ENCODE measurements around the gene PATJ. TPM values are rescaled to one million over a fixed set of nuclear protein-coding genes. Genes with fewer than 3 reads are reported as not detected.
"Not testable (repeated sequence)": the region's sequence is repeated elsewhere in the genome, so short reads cannot be mapped to it uniquely, and the experiment has no call there.

PATJ gene
- total RNA-seq, 2 donors from 2014 or later, result 37.9 to 72.1 TPM

DNA sequence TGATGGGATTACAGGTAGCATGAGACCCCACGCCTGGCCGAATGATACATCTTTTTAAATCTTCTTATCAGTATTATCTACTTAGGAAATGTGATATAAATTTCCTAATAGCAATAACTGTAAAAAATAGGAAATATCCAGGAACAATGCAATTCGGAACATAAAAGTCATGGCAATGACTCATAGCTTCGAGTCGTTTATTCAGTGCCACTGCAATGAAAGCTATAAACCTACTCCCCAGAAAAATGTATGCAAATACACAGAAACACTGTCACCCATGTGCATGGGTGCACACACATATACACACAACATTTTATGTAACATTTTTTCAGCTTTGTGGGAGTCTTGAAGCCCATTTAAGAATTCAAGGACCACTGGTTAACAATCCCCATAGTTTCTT, 194.6 kb downstream of the PATJ start:
- Histone ChIP-seq H3K9me3 (no peaks in the 10 kb centered on the region), H3K27ac (no peak overlapping the region), H3K27me3 (no peaks in the 10 kb centered on the region), H3K36me3 (no peaks in the 10 kb centered on the region), H3K4me1 (no peaks in the 10 kb centered on the region), H3K4me3 (no peak overlapping the region)
- DNase-seq (ENCODE audit: low spot score), result no peak
- TF ChIP-seq, protein P1, sequence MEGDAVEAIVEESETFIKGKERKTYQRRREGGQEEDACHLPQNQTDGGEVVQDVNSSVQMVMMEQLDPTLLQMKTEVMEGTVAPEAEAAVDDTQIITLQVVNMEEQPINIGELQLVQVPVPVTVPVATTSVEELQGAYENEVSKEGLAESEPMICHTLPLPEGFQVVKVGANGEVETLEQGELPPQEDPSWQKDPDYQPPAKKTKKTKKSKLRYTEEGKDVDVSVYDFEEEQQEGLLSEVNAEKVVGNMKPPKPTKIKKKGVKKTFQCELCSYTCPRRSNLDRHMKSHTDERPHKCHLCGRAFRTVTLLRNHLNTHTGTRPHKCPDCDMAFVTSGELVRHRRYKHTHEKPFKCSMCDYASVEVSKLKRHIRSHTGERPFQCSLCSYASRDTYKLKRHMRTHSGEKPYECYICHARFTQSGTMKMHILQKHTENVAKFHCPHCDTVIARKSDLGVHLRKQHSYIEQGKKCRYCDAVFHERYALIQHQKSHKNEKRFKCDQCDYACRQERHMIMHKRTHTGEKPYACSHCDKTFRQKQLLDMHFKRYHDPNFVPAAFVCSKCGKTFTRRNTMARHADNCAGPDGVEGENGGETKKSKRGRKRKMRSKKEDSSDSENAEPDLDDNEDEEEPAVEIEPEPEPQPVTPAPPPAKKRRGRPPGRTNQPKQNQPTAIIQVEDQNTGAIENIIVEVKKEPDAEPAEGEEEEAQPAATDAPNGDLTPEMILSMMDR (IDR thresholded peaks at IDR 0.05), result no peak

DNA sequence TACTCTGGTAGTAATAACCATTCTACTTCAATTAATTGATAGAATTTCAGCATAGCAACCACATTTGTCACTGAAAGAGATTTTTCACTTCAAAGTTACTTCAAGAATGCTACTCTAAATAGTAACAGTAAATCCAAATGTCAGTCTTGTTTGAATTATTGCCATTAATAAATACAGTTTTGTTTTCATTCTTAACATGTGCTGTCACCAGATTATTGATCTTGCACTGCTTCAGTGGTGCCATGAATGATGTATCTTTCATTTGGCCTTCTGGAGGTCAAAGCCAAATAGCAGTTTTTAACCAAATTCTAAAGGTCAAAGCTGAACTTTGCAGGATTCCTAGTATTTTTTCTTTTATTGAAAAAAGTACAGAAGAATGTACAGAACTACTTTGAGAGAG, 199.5 kb downstream of the PATJ start:
- Histone ChIP-seq H3K36me3 (no peaks in the 10 kb centered on the region), H3K4me1 (no peaks in the 10 kb centered on the region), H3K27ac (no peak overlapping the region), H3K27me3 (no peaks in the 10 kb centered on the region), H3K9me3 (no peaks in the 10 kb centered on the region), H3K4me3 (no peak overlapping the region)
- TF ChIP-seq, protein P1 (IDR thresholded peaks at IDR 0.05), result no peak
- DNase-seq (ENCODE audit: low spot score), result no peak

DNA sequence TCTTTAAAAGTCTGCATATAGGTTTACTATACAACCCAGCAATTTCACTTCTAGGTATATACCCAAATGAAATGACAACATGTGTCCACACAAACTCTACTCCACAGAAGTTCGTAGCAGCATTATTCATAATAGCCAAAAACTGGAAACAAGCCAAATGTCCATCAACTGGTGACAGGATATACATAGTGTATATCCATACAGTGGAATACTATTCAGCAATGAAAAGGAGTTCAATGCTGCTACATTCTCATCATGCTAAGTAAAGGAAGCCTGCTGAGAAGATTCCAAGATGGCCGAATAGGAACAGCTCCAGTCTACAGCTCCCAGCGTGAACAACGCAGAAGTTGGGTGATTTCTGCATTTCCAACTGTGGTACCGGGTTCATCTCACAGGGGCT, 200.6 kb downstream of the PATJ start:
- H3K9me3 ChIP-seq, result no peaks in the 10 kb centered on the region
- no peak overlapping the region for H3K4me3 ChIP-seq
- H3K27me3 ChIP-seq, result no peaks in the 10 kb centered on the region
- no peak overlapping the region for H3K27ac ChIP-seq
- TF ChIP-seq, protein P1 (IDR thresholded peaks at IDR 0.05), result no peak
- DNase-seq (ENCODE audit: low spot score), result no peak
- no peaks in the 10 kb centered on the region for H3K4me1 ChIP-seq
- H3K36me3 ChIP-seq, result no peaks in the 10 kb centered on the region

DNA sequence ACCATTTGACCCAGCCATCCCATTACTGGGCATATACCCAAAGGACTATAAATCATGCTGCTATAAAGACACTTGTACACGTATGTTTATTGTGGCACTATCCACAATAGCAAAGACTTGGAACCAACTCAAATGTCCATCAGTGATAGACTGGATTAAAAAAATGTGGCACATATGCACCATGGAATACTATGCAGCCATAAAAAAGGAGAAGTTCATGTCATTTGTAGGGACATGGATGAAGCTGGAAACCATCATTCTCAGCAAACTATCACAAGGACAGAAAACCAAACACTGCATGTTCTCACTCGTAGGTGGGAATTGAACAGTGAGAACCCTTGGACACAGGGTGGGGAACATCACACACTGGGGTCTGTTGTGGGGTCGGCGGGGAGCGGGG, 206.4 kb downstream of the PATJ start:
- H3K36me3 ChIP-seq; H3K9me3 ChIP-seq; H3K27ac ChIP-seq; H3K4me3 ChIP-seq; H3K4me1 ChIP-seq; H3K27me3 ChIP-seq; DNase-seq (ENCODE audit: low spot score): not testable (repeated sequence)

DNA sequence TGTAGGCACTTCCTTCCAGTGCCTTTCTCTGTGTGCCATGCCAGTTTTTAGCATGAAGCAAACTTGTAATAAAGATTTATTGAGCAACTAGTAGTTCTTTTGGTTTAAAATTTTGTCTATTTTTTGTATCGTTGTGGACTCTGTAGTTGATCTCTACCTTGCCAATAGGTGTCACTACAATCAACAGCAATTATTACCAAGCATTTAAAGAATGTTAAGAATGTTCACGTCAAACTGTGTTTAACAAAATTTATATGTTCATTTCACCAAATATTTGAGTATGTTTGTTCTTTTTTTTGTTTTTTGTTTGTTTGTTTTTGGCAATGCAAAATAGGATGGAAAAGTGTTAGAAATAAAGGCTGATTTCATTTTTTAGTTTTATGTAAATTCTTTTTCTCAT, 208.1 kb downstream of the PATJ start:
- H3K4me1 ChIP-seq, result peaks cover 0 to 6% of the 10 kb centered on the region in 2 donors
- no peak for DNase-seq (ENCODE audit: low spot score)
- no peaks in the 10 kb centered on the region for H3K9me3 ChIP-seq
- no peak overlapping the region for H3K4me3 ChIP-seq
- H3K27ac ChIP-seq, result peak overlapping the region in 1 of 2 donors; percentile 86
- TF ChIP-seq, protein P1 (IDR thresholded peaks at IDR 0.05), result peak in 1 of 2 donors; percentile 48
- H3K36me3 ChIP-seq, result no peaks in the 10 kb centered on the region
- no peaks in the 10 kb centered on the region for H3K27me3 ChIP-seq

DNA sequence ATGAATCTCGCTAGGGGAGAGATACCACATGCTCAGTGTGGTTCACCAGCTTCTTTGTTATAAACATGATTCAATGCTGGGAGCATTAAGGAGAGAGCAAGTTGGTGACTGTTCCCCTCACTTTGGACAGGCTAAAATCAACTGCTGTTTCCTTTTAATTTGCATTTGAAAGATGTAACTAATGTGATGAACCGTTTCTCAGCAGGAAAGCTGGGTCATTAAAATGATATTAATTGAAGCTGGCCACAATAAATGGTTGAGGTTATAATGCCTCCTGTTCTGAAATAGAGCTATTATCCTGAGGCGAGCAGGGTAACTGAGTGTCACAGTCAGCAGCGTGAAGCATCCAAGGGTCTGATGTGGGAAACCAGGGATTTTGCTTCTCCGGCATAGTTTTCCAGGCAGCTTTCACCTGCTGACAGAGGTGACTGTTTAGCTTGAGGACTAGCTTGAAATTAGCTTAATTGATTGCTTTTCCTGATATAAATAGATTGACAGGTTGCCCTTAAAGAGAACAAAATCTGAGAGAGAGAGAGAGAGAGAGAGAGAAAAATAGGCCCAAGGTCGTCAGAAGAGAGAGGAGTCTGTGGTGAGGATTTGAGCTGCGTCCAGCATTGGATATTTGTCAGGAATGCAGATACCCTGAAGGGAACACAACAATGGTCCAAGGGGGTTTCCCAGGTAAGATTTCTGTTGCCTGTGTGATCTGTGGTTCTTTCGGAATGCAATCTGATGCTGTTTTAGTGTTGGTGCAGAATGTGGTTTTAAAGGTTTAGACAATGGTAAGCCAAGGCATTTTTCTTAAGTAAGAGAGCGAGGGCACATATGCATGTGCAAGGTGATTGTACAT, 209.7 kb downstream of the PATJ start:
- Histone ChIP-seq H3K4me1 (peaks cover 0 to 6% of the 10 kb centered on the region in 2 donors), H3K4me3 (peak overlapping the region; percentile 21 to 33), H3K27ac (peak overlapping the region; percentile 61 to 86), H3K36me3 (no peaks in the 10 kb centered on the region), H3K9me3 (no peaks in the 10 kb centered on the region), H3K27me3 (no peaks in the 10 kb centered on the region)
- TF ChIP-seq, protein P1 (IDR thresholded peaks at IDR 0.05), result no peak
- no peak for DNase-seq (ENCODE audit: low spot score)
